HG03571 (cell line): ENCODE data around the gene CHPF.

Experiments used
- ATAC-seq: cut with Tn5 transposase; IDR thresholded peaks from one replicate; pipeline ENCODE4 v1.9.1; 2021; ENCODE audit not compliant: unreplicated experiment

The CHPF gene

GRCh38 chr2:219543596-219544358 lies at the start of gene CHPF, which contains the start of gene TMEM198:
Gene CHPF (minus strand): TSS chr2:219543809. CDS start chr2:219543538, 271 bp downstream.
Gene TMEM198 (plus strand): TSS chr2:219544028. CDS start chr2:219544728, 700 bp downstream.
- ATAC-seq: peak; percentile 77

GRCh38 chr2:219593154-219593553 lies 49.5 kb upstream of the CHPF start:
- ATAC-seq: no peak

- no peak for ATAC-seq
Observed at GRCh38 chr2:219592736-219593135, 49.1 kb upstream of the CHPF start.

- ATAC-seq: no peak
Observed at GRCh38 chr2:219591091-219591490, 47.5 kb upstream of the CHPF start.

GRCh38 chr2:219581346-219581745 lies 37.7 kb upstream of the CHPF start:
- no peak for ATAC-seq

- no peak for ATAC-seq
Observed at GRCh38 chr2:219578811-219579613, 35.4 kb upstream of the CHPF start.

GRCh38 chr2:219576505-219577388 lies 33.1 kb upstream of the CHPF start:
- ATAC-seq: no peak

GRCh38 chr2:219575566-219576504 lies 32.2 kb upstream of the CHPF start:
- no peak for ATAC-seq

GRCh38 chr2:219574484-219575311 lies 31.1 kb upstream of the CHPF start:
- ATAC-seq: no peak

- no peak for ATAC-seq
Observed at GRCh38 chr2:219573166-219573565, 29.6 kb upstream of the CHPF start.

GRCh38 chr2:219572237-219573001 lies 28.8 kb upstream of the CHPF start, which contains the start of gene INHA:
Gene INHA (plus strand): TSS chr2:219572310. CDS start chr2:219572375, 65 bp downstream.
- ATAC-seq: no peak

- no peak for ATAC-seq
Observed at GRCh38 chr2:219571311-219572236, 28.0 kb upstream of the CHPF start, which contains the start of gene OBSL1. Gene OBSL1 (minus strand): TSS chr2:219571539. CDS start chr2:219571232, 307 bp downstream.

- no peak for ATAC-seq
Observed at GRCh38 chr2:219570924-219571310, 27.3 kb upstream of the CHPF start.

GRCh38 chr2:219570194-219570923 lies 26.8 kb upstream of the CHPF start:
- no peak for ATAC-seq

- no peak for ATAC-seq
Observed at GRCh38 chr2:219569635-219570034, 26.0 kb upstream of the CHPF start.

- ATAC-seq: no peak
Observed at GRCh38 chr2:219569041-219569440, 25.4 kb upstream of the CHPF start.
